ENCODE data around the gene TCF7L1. TPM values are rescaled to one million over a fixed set of nuclear protein-coding genes. Genes with fewer than 3 reads are reported as not detected.
A peak's percentile ranks its signal among the peaks of the same experiment; 100 is the strongest.

TCF7L1 gene
- total and polyA plus RNA-seq, 2 of the 13 experiments (the other 11 are each of a cell fraction or from before 2014, with no cell fraction given): 0.04 to 0.15 TPM

- TF ChIP-seq ZSCAN25 (CRISPR knock-in tag; IDR thresholded peaks at IDR 0.05) (peak; percentile 40; the same call in 1 of the 2 replicates), RNF2 (conservative IDR thresholded peaks at IDR 0.05; ENCODE audit: low read depth) (0 out of 2 replicates have a peak, but pooled peaks have one; percentile 16), EEA1 (CRISPR knock-in tag; IDR thresholded peaks at IDR 0.05; ENCODE audit: borderline replicate concordance) (0 out of 2 replicates have a peak, but pooled peaks have one; percentile 68), HNRNPK (IDR thresholded peaks at IDR 0.05; ENCODE audit: low read depth, low read length, poor library complexity, severe bottlenecking) (peak; percentile 31), ZNF329 (CRISPR knock-in tag; IDR thresholded peaks at IDR 0.05; ENCODE audit: low read depth) (no peak), NKX3-1 (CRISPR knock-in tag; IDR thresholded peaks at IDR 0.05) (no peak), NFKB2 (CRISPR knock-in tag; IDR thresholded peaks at IDR 0.05; ENCODE audit: borderline replicate concordance) (peak; percentile 30; the same call in 1 of the 2 replicates), RELA (CRISPR knock-in tag; IDR thresholded peaks at IDR 0.05) (no peak), UBTF (CRISPR knock-in tag; IDR thresholded peaks at IDR 0.05) (peak; percentile 28; the same call in 1 of the 2 replicates), TEF (CRISPR knock-in tag; IDR thresholded peaks at IDR 0.05) (no peak), ZBTB43 (CRISPR knock-in tag; conservative IDR thresholded peaks at IDR 0.05) (peak; percentile 72), TBX2 (CRISPR knock-in tag; IDR thresholded peaks at IDR 0.05; ENCODE audit: borderline replicate concordance) (peak; percentile 37; the same call in 1 of the 2 replicates), ZNF776 (CRISPR knock-in tag; IDR thresholded peaks at IDR 0.05) (peak; percentile 43; the same call in 1 of the 2 replicates), MYC (CRISPR knock-in tag; IDR thresholded peaks at IDR 0.05; ENCODE audit: borderline replicate concordance) (peak; percentile 40; the same call in 1 of the 2 replicates), ZSCAN22 (CRISPR knock-in tag; IDR thresholded peaks at IDR 0.05) (no peak), TFDP2 (CRISPR knock-in tag; IDR thresholded peaks at IDR 0.05) (no peak), STAT6 (CRISPR knock-in tag; IDR thresholded peaks at IDR 0.05; ENCODE audit: borderline replicate concordance) (no peak), ZNF501 (CRISPR knock-in tag; IDR thresholded peaks at IDR 0.05) (no peak)
Observed at GRCh38 chr2:85132834-85133637, at the start of gene TCF7L1 (continued).

Data from HepG2 (cell line).